ENCODE data around the gene L3MBTL3. TPM values are rescaled to one million over a fixed set of nuclear protein-coding genes. Genes with fewer than 3 reads are reported as not detected.

The L3MBTL3 gene
- total RNA-seq, 2 donors from 2014 or later: 23.7 to 39.7 TPM

- Mint-ChIP-seq H3K27ac (no peak overlapping the region), H3K36me3 (ENCODE audit: low read depth) (peaks cover 12% of the 10 kb centered on the region), H3K4me1 (peaks cover 2% of the 10 kb centered on the region), H3K9me3 (no peaks in the 10 kb centered on the region), H3K4me3 (no peak overlapping the region), H3K27me3 (ENCODE audit: insufficient read depth) (no peaks in the 10 kb centered on the region)
- DNase-seq: no peak
- Histone ChIP-seq H3K4me3 (ENCODE audit: low read length) (no peak overlapping the region), H3K4me1 (ENCODE audit: control insufficient read depth, insufficient read depth, low read length) (no peaks in the 10 kb centered on the region), H3K27me3 (ENCODE audit: control insufficient read depth, insufficient read depth, low read length, poor library complexity, severe bottlenecking) (no peaks in the 10 kb centered on the region), H3K9ac (ENCODE audit: extremely low read depth, low read length, poor library complexity, severe bottlenecking) (no peak overlapping the region), H3K9me3 (ENCODE audit: control insufficient read depth, low read length) (no peaks in the 10 kb centered on the region), H3K36me3 (ENCODE audit: control insufficient read depth, insufficient read depth, low read length) (peaks cover 3% of the 10 kb centered on the region), H3K27ac (ENCODE audit: low read depth, low read length) (no peak overlapping the region)
- TF ChIP-seq CTCF (conservative IDR thresholded peaks at IDR 0.05): no peak
Observed at GRCh38 chr6:130041594-130041993, 23.2 kb downstream of the L3MBTL3 start.

- H3K4me3 Mint-ChIP-seq: no peak overlapping the region
- no peak overlapping the region for H3K27ac Mint-ChIP-seq
- H3K9ac ChIP-seq (ENCODE audit: extremely low read depth, low read length, poor library complexity, severe bottlenecking): no peak overlapping the region
- peaks cover 3% of the 10 kb centered on the region for H3K36me3 ChIP-seq (ENCODE audit: control insufficient read depth, insufficient read depth, low read length)
- H3K27me3 Mint-ChIP-seq (ENCODE audit: insufficient read depth): no peaks in the 10 kb centered on the region
- WGBS, 2 experiments (ENCODE audit: insufficient coverage in 1 of 2, insufficient read length in 1 of 2): 94 to 95% methylated on average over 3 to 4 of the region's 4 CpGs
- no peak overlapping the region for H3K27ac ChIP-seq (ENCODE audit: low read depth, low read length)
- H3K4me3 ChIP-seq (ENCODE audit: low read length): no peak overlapping the region
- H3K9me3 ChIP-seq (ENCODE audit: control insufficient read depth, low read length): no peaks in the 10 kb centered on the region
- H3K36me3 Mint-ChIP-seq (ENCODE audit: low read depth): peaks cover 12% of the 10 kb centered on the region
- peaks cover 2% of the 10 kb centered on the region for H3K4me1 Mint-ChIP-seq
- DNase-seq: no peak
- H3K9me3 Mint-ChIP-seq: no peaks in the 10 kb centered on the region
- H3K4me1 ChIP-seq (ENCODE audit: control insufficient read depth, insufficient read depth, low read length): no peaks in the 10 kb centered on the region
- no peak for TF ChIP-seq CTCF (conservative IDR thresholded peaks at IDR 0.05)
- H3K27me3 ChIP-seq (ENCODE audit: control insufficient read depth, insufficient read depth, low read length, poor library complexity, severe bottlenecking): no peaks in the 10 kb centered on the region
Observed at GRCh38 chr6:130043344-130043743, 25.0 kb downstream of the L3MBTL3 start.

- TF ChIP-seq CTCF (conservative IDR thresholded peaks at IDR 0.05): no peak
- 88 to 90% methylated on average over 2 of the region's 2 CpGs for WGBS, 2 experiments (ENCODE audit: insufficient coverage in 1 of 2, insufficient read length in 1 of 2)
- no peak overlapping the region for H3K9ac ChIP-seq (ENCODE audit: extremely low read depth, low read length, poor library complexity, severe bottlenecking)
- no peak overlapping the region for H3K4me3 ChIP-seq (ENCODE audit: low read length)
- no peaks in the 10 kb centered on the region for H3K9me3 Mint-ChIP-seq
- no peak overlapping the region for H3K27ac Mint-ChIP-seq
- H3K36me3 Mint-ChIP-seq (ENCODE audit: low read depth): peaks cover 16% of the 10 kb centered on the region
- no peaks in the 10 kb centered on the region for H3K9me3 ChIP-seq (ENCODE audit: control insufficient read depth, low read length)
- H3K36me3 ChIP-seq (ENCODE audit: control insufficient read depth, insufficient read depth, low read length): peaks cover 8% of the 10 kb centered on the region
- no peak overlapping the region for H3K27ac ChIP-seq (ENCODE audit: low read depth, low read length)
- H3K27me3 ChIP-seq (ENCODE audit: control insufficient read depth, insufficient read depth, low read length, poor library complexity, severe bottlenecking): no peaks in the 10 kb centered on the region
- H3K4me1 ChIP-seq (ENCODE audit: control insufficient read depth, insufficient read depth, low read length): no peaks in the 10 kb centered on the region
- DNase-seq: no peak
- H3K4me3 Mint-ChIP-seq: no peak overlapping the region
- H3K27me3 Mint-ChIP-seq (ENCODE audit: insufficient read depth): no peaks in the 10 kb centered on the region
- peaks cover 2% of the 10 kb centered on the region for H3K4me1 Mint-ChIP-seq
Observed at GRCh38 chr6:130045622-130046021, 27.2 kb downstream of the L3MBTL3 start.

All from endodermal cell (in vitro differentiated cells).